ENCODE data around the gene GIPC2. TPM values are rescaled to one million over a fixed set of nuclear protein-coding genes. Genes with fewer than 3 reads are reported as not detected.

GIPC2 gene
- total RNA-seq, 4 donors from 2014 or later = 4.2 to 5.9 (median 4.5) TPM

- DNase-seq (ENCODE audit: low spot score in 2 of 2) = no peak
- 73% methylated on average over 4 of the region's 4 CpGs for WGBS
- Histone ChIP-seq H3K9me3 (no peaks in the 10 kb centered on the region), H3K36me3 (no peaks in the 10 kb centered on the region), H3K4me1 (peaks cover 6% of the 10 kb centered on the region), H3K27ac (no peak overlapping the region), H3K27me3 (no peaks in the 10 kb centered on the region), H3K4me3 (no peak overlapping the region)
- no peak for TF ChIP-seq EP300 (IDR thresholded peaks at IDR 0.05)
- TF ChIP-seq POLR2A (IDR thresholded peaks at IDR 0.05) = no peak
- TF ChIP-seq POLR2AphosphoS5 (IDR thresholded peaks at IDR 0.05) = no peak
- TF ChIP-seq CTCF (IDR thresholded peaks at IDR 0.05) = no peak
Observed at GRCh38 chr1:78029793-78030192, 16.0 kb upstream of the GIPC2 start.

GRCh38 chr1:78032996-78033796 is 12.6 kb upstream of the GIPC2 start:
- no peak overlapping the region for H3K4me3 ChIP-seq
- peak overlapping the region; percentile 68 for H3K27ac ChIP-seq

GRCh38 chr1:78033797-78034172 is 12.0 kb upstream of the GIPC2 start:
- WGBS = 48% methylated on average over 3 of the region's 3 CpGs

More at GRCh38 chr1:78032996-78033796, 12.6 kb upstream of the GIPC2 start:
- DNase-seq (ENCODE audit: low spot score in 2 of 2) = no peak
- TF ChIP-seq CTCF (IDR thresholded peaks at IDR 0.05) = no peak
- H3K4me1 ChIP-seq = peaks cover 7% of the 10 kb centered on the region
- no peaks in the 10 kb centered on the region for H3K9me3 ChIP-seq
- no peaks in the 10 kb centered on the region for H3K36me3 ChIP-seq
- WGBS = 57% methylated on average over 4 of the region's 4 CpGs
- H3K27me3 ChIP-seq = no peaks in the 10 kb centered on the region

GRCh38 chr1:78035121-78035520 is 10.6 kb upstream of the GIPC2 start:
- no peaks in the 10 kb centered on the region for H3K9me3 ChIP-seq
- no peak overlapping the region for H3K4me3 ChIP-seq
- no peak for TF ChIP-seq CTCF (IDR thresholded peaks at IDR 0.05)
- TF ChIP-seq POLR2A (IDR thresholded peaks at IDR 0.05) = no peak
- no peak for TF ChIP-seq EP300 (IDR thresholded peaks at IDR 0.05)
- no peak for TF ChIP-seq POLR2AphosphoS5 (IDR thresholded peaks at IDR 0.05)
- H3K27me3 ChIP-seq = no peaks in the 10 kb centered on the region
- WGBS = 94% methylated on average over 2 of the region's 2 CpGs
- no peak for DNase-seq (ENCODE audit: low spot score in 2 of 2)
- H3K27ac ChIP-seq = no peak overlapping the region
- no peaks in the 10 kb centered on the region for H3K36me3 ChIP-seq
- H3K4me1 ChIP-seq = peaks cover 11% of the 10 kb centered on the region

More at GRCh38 chr1:78033797-78034172, 12.0 kb upstream of the GIPC2 start:
- Histone ChIP-seq H3K36me3 (no peaks in the 10 kb centered on the region), H3K4me3 (no peak overlapping the region), H3K4me1 (peaks cover 11% of the 10 kb centered on the region), H3K27me3 (no peaks in the 10 kb centered on the region), H3K27ac (peak overlapping the region; percentile 68), H3K9me3 (no peaks in the 10 kb centered on the region)
- DNase-seq (ENCODE audit: low spot score in 2 of 2) = no peak
- TF ChIP-seq EP300 (IDR thresholded peaks at IDR 0.05) (no peak), POLR2A (IDR thresholded peaks at IDR 0.05) (no peak)

GRCh38 chr1:78036450-78036849 is 9.3 kb upstream of the GIPC2 start:
- no peak overlapping the region for H3K4me3 ChIP-seq
- H3K9me3 ChIP-seq = no peaks in the 10 kb centered on the region
- TF ChIP-seq POLR2AphosphoS5 (IDR thresholded peaks at IDR 0.05) = no peak
- TF ChIP-seq CTCF (IDR thresholded peaks at IDR 0.05) = no peak
- TF ChIP-seq POLR2A (IDR thresholded peaks at IDR 0.05) = no peak
- H3K4me1 ChIP-seq = peaks cover 11% of the 10 kb centered on the region
- no peak overlapping the region for H3K27ac ChIP-seq
- no peaks in the 10 kb centered on the region for H3K27me3 ChIP-seq
- H3K36me3 ChIP-seq = no peaks in the 10 kb centered on the region
- 77% methylated on average over 5 of the region's 5 CpGs for WGBS
- no peak for DNase-seq (ENCODE audit: low spot score in 2 of 2)

Data from suprapubic skin (tissue), 4 donors.